COLO668 (cell line): ENCODE results near the gene CYP46A1.

Experiments
- DNase-seq: peaks from one replicate; lab custom pipeline; 2025; ENCODE audit not compliant: unreplicated experiment; lab: John Stamatoyannopoulos, UW

Gene CYP46A1

DNA sequence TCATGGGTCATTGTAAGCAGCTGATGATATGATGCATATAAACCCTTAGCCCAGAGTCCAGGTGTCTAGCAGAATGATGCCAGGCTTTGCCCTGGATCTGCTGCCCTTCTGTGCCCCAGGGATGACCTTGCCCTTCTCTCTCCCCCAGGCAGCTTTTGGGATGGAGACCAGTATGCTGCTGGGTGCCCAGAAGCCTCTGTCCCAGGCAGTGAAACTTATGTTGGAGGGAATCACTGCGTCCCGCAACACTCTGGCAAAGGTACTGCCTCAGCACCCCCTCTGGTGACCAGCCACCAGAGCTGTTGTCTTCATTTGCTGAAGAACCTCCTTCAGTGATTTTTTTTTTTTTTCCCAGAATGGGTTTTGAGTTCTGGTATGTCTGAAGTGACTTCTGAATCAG, 23.3 kb downstream of the CYP46A1 start:
- DNase-seq, result no peak

DNA sequence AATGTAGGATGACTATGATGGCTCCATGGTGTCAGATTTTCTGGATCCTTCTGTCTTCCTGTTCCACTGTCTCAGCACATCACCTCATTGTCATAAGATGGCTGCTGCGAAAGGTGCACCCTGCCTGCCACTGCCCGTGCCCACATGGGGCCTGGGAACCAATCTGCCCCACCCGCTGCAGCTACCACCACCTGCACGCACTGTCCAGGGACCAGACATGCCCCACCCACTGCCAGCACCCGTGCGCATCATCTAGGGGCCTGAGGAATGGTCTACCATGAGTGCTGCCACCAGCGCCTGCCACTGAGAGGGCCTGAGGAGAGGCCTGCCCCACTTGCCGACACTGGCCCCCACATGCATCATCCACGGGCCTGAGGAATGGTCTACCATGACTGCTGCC, 23.8 kb downstream of the CYP46A1 start:
- no peak for DNase-seq

DNA sequence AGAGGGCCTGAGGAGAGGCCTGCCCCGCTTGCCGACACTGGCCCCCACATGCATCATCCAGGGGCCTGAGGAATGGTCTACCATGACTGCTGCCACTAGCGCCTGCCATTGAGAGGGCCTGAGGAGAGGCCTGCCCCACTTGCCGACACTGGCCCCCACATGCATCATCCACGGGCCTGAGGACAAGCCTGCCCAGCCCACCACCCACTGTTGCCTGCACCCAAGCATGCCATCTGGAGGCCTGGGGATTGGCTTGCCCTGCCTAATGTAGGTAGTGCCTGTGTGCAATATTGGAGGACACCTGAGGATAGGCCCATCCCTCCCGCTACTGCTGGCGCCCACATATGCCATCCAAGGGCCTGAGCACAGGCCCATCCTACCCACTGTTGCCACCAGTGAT, 24.4 kb downstream of the CYP46A1 start:
- no peak for DNase-seq

DNA sequence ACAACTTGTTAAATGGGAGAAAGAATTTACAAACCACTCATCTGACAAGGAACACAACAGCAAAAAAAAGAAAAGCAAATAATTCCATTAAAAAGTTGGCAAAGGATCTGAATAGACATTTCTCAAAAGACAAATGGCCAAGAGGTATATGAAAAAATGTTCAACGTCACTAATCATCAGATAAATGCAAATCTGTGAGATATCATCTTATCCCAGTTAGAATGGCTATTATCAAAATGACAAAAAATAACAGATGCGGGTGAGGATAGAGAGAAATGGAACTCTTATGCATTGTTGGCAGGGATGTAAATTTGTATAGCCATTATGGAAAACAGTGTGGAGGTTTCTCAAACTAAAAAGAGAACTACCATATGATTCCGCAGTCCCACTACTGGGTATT, 29.9 kb downstream of the CYP46A1 start:
- DNase-seq, result no peak

DNA sequence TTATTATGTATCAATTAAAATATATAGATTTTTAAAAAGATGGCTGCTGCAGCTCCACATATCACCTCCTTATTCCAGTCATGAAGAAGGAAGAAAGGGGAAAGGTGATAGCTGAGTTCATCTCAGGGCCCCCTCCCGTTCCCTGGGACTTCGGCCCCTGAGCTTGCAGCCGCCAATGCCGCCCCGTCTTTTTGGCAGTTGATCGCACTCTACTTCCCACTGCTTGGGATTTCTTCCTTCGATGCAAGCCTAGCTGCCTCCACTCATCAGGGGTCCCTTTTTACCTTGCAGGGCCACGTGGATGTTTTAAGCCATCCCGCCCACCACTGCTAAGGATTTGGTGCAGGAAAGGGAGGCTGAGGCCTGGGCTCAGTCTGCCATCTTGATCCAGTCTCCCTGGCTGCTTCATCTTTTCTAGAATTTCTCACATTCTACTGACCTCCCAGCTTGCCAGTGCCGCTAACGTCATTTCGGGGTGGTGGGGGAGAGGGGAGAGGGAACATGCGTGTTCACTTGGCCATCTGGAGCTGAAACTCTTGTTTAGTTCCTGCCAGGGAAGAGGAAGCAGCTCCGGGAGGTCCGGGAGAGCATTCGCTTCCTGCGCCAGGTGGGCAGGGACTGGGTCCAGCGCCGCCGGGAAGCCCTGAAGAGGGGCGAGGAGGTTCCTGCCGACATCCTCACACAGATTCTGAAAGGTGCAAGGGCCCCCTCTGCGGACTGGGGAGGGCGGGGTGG, 31.3 kb downstream of the CYP46A1 start:
- DNase-seq, result no peak

DNA sequence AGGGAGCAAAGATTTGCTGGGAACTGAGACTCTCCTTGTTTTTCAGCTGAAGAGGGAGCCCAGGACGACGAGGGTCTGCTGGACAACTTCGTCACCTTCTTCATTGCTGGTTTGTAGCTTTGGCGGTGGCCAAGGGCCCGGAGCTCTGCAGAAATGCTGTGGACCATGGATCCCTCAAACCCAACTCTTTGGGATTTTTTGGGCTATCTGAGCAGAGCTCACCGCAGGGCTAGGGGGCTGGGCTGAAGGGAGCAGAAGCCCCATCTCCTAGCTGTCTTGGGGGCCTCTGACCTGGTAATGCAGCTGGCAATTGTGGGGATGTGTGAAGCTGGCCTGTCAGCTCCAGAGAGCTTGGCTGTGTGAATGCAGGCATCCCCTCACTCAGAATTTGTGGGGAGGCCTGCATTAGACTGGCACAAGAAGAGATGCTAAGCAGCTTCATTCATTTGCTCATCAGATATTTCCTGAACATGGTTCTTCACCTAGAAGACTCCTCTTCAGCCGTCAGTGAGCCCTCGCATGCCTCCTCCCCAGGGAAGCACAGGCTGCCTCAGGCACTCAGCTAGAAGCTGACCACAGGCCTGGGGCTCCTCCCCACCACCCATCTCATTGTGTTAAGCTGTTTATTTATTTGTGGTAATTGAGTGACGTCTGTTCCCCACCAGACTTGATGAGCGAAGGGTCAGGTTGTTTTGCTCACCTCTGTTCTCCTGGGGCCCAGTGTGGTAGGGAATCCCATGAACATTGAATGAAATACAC, 32.2 kb downstream of the CYP46A1 start:
- DNase-seq, result no peak

DNA sequence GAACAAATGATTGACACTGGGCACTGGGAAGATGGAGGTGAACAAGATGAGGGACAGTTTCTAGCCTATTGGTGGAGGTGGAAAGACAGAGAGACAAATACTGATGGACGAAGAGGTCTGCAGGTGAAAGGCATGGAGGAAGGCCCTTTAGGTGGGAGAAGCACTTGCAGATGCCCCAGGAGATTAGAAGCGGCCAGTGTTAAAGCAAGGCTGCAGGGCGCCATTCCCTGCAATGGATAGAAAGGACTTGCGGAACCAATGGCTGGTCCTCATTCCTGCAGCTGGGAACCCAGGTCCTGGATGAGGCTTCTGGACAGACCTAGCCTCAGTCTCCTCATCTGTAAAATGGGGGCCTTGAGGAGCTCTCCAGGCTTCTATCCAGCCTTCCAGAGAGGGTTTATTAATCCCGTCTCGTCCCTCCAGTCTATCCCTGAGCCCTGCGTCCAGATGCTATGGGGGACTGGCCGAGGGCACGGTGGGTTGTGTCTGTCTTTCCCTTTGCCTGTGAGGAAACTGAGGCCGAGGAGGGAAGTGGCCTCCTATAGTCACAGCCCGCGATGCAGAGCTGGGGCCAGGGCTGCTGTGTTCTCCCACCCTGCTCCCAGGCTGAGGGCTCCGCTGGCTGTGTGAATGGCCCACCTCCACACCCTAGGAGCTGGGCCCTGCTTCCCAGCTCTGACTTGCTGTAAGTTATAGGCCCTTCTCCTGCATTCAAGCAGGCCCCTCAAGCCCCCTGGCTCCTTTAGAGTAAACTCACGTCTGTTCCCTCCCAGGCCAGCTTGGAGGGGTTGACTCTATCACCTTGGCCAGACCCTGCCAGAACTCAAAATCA, 33.0 kb downstream of the CYP46A1 start:
- no peak for DNase-seq

DNA sequence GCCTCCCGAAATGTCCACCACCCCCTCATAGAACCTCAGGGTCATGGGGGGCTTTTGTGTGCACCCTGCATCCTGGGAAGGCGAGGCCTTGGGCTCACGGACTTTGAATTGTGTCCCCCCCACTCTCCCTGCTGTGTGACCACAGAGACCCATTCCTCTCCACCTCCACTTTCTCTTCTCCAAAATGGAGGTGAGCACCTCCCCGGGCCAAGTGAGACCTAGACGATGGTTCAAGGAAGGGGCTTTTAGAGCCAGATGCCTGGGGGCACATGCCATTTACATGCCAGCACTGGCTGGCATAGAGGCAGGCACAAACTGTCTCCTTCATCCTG, 33.5 kb downstream of the CYP46A1 start:
- no peak for DNase-seq

DNA sequence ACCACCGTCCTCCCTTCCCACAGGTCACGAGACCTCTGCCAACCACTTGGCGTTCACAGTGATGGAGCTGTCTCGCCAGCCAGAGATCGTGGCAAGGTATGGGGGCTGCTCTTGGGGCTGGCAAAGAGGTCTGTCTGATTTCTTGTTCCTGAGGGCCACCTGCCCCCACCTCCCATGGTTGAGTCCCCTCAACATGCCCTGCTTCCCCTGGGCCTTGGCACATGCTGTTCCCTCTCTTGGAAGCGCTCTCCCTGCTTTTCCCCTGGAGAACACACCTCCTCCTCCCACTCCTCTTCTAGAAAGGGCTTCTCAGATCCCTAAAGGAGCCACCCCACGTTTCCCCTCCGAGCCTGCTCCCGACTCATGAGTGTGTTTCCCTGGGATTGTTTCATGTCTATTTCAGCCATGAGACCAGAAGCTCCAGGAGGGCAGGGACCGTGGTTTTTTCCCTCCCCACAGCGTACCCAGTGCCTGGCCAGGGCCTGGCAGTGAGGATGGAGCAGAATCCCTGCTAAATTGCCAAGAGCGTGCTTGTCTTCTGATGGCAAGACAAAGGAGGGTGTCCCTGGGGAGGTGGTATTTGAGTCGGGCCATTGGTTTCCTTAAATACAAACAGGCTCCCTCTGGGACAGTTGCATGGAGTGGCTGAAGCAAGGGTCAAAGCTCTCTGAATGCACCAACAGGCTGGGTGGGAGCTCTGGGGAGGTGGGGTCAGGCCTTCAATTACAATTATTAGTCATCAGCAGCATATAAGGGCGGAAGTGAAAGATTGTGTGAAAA, 34.1 kb downstream of the CYP46A1 start:
- DNase-seq, result no peak

DNA sequence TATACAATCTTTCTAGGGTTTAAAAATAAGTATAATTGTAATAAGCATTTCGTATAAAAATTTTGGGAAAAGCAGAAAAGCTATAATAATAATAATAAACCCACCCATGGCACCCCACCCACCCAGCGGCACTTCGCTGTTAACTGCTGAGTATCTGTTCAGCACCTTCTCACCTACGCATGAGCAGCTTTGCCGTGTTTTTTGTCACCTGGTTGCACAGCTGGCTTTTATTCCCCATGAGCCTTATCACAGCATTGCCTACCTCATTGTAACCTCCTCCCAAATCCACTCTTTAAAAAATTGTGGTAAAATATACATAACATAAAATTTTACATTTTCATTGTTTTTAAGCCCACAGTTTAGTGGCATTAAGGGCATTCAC, 34.7 kb downstream of the CYP46A1 start:
- DNase-seq, result no peak

DNA sequence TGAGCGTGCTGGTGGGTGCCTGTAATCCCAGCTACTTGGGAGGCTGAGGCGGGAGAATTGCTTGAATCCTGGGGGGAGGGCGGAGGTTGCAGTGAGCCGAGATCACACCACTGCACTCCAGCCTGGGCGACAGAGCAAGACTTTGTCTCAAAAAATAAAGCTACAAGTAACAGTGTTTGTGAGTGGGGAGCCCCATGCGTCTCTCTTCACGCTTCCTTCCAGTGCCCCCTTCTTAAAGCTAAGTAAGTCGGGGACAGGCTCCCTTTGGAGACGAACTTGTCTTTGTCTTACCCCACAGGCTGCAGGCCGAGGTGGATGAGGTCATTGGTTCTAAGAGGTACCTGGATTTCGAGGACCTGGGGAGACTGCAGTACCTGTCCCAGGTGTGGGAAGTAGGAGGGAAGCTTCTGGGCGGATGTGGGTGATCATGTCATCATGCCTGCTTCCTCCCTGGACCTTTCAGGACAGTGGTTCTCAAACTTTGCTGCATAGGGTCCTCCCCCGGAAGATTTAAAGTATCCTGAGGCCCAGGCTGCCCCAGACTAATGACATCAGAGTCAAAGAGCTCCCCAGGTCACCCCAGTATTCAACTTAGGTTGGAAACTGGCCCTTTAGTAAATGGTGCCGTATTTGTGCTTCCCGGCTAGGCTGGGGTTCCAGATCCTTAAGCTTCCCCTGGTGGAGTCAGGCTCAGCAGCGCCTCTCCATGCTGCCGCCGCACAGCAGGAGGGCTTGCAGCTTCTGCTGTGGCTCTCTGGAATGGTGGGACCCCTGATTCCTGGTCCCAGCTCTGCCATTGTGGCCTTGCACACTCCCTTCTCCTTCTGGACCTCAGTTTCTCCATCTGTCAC, 37.1 kb downstream of the CYP46A1 start:
- no peak for DNase-seq

DNA sequence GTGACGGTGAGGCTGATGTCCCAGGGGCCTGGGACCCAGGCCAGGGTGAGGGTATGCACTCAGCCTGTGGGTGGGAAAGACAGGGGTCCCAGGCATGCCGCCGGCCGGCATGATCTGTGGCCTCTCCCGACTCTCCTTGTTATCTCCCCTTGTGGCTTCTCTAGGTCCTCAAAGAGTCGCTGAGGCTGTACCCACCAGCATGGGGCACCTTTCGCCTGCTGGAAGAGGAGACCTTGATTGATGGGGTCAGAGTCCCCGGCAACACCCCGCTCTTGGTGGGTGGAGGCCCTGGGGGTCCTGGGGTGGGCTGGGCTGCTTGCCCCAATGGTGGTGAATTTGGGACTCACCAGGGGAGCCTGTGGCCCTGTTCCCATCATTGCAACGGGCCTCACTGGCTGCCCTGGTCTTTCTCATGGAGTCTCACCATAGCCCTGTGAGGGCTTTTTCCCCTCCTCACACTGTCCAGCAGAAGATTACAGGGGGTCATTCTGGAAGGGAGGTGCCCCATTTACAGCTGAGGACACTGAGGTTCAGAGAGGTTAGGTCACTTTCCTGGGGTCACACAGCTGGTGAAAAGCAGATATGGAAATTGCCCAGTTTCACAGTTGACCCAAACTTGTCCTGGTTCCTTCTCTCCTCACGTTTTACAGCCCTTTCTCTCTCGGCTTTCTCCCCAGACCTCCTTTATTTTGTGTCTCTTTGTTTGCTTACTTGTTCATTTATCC, 37.9 kb downstream of the CYP46A1 start:
- DNase-seq, result no peak

DNA sequence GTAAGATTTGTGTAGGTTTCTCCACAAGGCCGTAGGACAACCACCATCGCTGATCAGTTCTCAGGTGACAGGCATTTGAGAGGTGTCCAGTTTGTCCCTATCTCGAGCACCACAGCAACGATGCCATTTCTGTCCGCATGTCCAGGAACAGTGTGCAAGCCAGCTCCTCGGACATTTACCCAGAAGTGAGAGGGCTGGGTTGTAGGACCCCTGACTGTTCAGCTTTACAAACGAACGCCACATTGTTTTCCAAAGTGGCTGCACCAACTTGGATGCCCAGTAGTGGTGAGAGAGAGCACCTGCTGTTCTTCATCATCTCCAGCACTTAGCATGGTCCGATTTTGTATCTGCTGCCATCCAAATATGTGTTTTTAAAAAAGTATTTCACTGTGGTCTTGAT, 38.6 kb downstream of the CYP46A1 start:
- DNase-seq, result no peak

DNA sequence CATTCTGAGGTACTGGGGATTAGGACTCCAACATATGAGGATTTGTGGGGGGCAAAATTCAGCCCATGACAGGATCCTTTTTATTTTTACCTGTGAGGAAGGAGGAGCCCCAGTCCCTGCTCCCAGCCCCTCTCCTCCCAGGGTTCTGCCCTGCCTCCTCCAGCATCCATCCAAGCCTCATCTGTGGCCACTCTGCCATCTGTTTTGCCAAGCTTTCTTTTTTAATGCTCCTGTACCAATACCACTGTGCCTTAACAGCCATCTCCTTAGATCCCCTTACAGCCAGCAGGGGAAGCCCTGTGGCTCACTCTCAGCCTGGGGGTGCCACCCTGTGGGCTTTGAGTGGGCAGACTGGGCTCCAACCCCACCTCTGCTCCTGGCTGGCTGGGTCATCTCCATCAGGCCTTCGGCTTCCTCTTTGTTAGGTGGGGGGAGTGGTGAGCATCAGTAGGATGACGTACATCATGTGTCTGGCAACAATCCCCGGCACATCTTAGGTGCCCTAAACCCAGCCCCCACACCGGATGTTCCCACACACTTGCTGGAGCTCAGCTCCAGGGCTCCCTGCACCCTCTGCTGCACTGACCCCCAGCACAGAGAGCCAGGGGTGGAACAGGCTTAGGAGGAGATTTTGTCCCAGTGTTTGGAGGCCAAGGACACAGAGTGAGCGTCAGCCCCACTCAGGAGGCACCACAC, 40.2 kb downstream of the CYP46A1 start:
- DNase-seq, result no peak

DNA sequence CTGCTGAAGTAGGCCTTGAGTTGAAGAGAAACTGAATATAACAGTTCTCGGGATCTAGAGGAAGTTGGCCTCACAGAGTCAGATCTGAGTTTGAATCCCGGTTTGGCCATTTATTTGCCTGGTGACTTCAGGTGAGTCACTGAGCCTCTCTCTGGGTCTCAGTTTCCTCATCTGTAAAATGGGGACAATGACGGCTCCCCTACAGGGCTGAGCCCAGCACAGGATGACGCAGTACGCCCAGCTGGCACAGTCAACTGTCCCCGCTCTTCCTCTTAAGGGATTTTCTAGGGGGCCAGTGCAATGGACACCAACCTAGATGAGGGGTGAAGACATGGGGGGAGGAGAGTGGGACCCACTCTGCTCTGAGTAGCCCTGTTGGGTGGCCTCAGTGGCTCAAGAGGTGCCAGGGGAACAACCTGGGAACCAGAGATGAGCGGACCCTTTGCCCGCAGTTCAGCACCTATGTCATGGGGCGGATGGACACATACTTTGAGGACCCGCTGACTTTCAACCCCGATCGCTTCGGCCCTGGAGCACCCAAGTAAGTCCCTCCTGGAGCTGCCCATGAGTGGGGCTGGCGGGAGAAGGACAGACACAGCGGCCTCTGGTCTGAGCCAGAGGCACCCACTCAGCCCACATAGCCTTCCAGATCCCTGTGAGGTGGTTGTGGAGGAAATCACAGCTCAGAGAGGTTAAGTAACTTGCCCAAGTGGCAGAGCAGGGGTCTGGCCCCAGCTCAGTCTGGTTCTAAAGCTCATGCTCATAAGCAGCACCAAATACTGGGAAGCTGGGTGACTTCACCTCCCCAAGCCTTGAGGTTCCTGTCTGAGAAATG, 41.1 kb downstream of the CYP46A1 start:
- no peak for DNase-seq

DNA sequence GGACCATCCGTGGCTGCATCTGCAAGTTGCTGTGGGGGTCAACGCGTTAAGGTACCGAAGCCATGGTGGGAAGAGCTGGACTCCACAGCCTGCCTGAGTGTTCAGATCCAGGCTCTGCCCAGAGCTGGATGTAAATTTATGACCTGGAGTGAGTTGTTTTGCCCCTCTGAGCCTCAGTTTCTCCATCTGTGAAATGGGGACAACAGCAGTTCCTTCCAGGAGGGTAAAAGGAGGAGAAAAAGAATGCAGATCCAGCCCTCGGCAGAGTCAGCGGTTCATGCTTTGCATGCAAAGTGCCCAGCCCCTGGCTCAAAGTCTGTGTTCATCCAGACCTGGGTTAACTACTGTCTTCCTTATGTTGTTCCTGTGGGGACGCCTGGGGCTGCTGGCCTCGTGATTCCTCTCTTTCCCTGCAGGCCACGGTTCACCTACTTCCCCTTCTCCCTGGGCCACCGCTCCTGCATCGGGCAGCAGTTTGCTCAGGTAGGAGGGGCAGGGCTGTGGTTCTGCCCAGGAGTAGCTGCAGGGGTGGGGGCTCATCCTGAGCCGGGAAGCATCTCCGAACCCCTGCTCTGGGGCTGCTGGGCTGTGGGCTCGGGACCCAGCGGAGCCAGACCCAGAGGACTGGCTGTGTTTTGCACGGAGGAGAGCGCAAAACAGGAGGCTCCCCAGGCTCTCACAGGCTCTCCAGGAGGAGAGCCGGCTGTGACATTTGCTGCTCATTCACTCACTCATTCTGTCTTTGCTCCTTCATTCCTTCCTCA, 41.9 kb downstream of the CYP46A1 start:
- no peak for DNase-seq

DNA sequence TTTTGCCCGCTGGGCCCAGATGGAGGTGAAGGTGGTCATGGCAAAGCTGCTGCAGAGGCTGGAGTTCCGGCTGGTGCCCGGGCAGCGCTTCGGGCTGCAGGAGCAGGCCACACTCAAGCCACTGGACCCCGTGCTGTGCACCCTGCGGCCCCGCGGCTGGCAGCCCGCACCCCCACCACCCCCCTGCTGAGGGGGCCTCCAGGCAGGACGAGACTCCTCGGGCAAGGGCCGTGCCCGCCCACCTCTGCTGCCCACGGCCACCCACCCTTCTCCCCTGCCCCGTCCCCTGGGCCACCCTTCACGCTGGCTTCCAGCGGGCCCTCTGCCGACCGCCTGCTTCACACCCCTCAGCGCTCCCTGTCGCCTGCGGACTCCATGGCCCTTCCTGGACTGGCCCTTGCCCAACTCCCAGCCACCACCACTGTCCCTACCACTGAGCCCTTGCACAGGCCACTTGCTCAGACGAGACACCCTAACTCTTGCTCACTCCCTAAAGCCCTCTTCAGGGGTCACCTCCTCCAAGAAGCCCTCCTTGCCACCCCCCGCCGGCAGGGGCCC, 42.5 kb downstream of the CYP46A1 start:
- DNase-seq, result no peak
